Cardiac muscle cell (in vitro differentiated cells and primary cell): ENCODE results near the gene ASB9. TPM values are rescaled to one million over a fixed set of nuclear protein-coding genes. Genes with fewer than 3 reads are reported as not detected.

Experiments
- DNase-seq, 2 donors: peaks; one replicate each; pipeline versions ENCODE4 v3.0.0 to v3.0.0-alpha.2; 2010 to 2017; ENCODE audit warnings: low read depth in 1 of 2, low spot score in 1 of 2
- H3K27ac ChIP-seq: fragments of 200-600 bp; sonication (generic); 2 replicates; pipeline ENCODE4 v1.5.1; 2016
- H3K27me3 ChIP-seq: fragments of 200-600 bp; sonication (generic); 2 replicates; pipeline ENCODE4 v1.6.0; 2016; ENCODE audit warnings: control low read depth
- H3K36me3 ChIP-seq: fragments of 200-600 bp; sonication (generic); 2 replicates; pipeline ENCODE4 v1.5.1; 2016; ENCODE audit warnings: control low read depth
- H3K4me1 ChIP-seq: fragments of 200-600 bp; sonication (generic); 2 replicates; pipeline ENCODE4 v1.8.1; 2017; ENCODE audit warnings: low read depth, mild to moderate bottlenecking, mixed run types
- H3K4me3 ChIP-seq: fragments of 200-600 bp; sonication (generic); 2 replicates; pipeline ENCODE4 v1.5.1; 2016; ENCODE audit warnings: mild to moderate bottlenecking
- H3K9me3 ChIP-seq: fragments of 200-600 bp; sonication (generic); 2 replicates; pipeline ENCODE4 v1.5.1; 2017; ENCODE audit warnings: low read depth, mild to moderate bottlenecking, control low read depth
- CTCF ChIP-seq: IDR thresholded peaks from 2 replicates; pipeline ENCODE4 v1.5.1; 2012; ENCODE audit warnings: low read depth, mild to moderate bottlenecking, low read length
- polyA plus RNA-seq: library from polyadenylated mRNA; unstranded; fragments of >200 nt; fragmentation: Nextera tagmentation; extraction: Ambion mirVana; gene quantifications from 2 replicates; pipeline ENCODE4 v1.2.1, GENCODE V29; 2016
- total RNA-seq: library from RNA; depleted of rRNA; stranded (reverse); fragments of >200 nt; gene quantifications from 2 replicates; pipeline ENCODE4 v1.2.3, GENCODE V29; 2016

Gene ASB9
- total and polyA plus RNA-seq, 2 experiments from 2014 or later = 0.54 TPM; not detected in 1

GRCh38 chrX:15240414-15240813, 29.5 kb downstream of the ASB9 start:
- Histone ChIP-seq H3K27me3 (no peaks in the 10 kb centered on the region), H3K4me1 (no peaks in the 10 kb centered on the region), H3K4me3 (no peak overlapping the region), H3K27ac (no peak overlapping the region), H3K36me3 (no peaks in the 10 kb centered on the region), H3K9me3 (no peaks in the 10 kb centered on the region)
- no peak for DNase-seq
- TF ChIP-seq CTCF = no peak

- DNase-seq = no peak
Observed at GRCh38 chrX:15236146-15236545, 33.7 kb downstream of the ASB9 start.

GRCh38 chrX:15235001-15235400, 34.9 kb downstream of the ASB9 start:
- Histone ChIP-seq H3K4me1 (no peaks in the 10 kb centered on the region), H3K27ac (no peak overlapping the region), H3K36me3 (no peaks in the 10 kb centered on the region), H3K27me3 (no peaks in the 10 kb centered on the region), H3K4me3 (no peak overlapping the region), H3K9me3 (no peaks in the 10 kb centered on the region)
- no peak for TF ChIP-seq CTCF
- no peak for DNase-seq

More at GRCh38 chrX:15236146-15236545, 33.7 kb downstream of the ASB9 start:
- H3K4me1 ChIP-seq = no peaks in the 10 kb centered on the region
- no peak for TF ChIP-seq CTCF
- H3K27ac ChIP-seq = no peak overlapping the region
- no peaks in the 10 kb centered on the region for H3K9me3 ChIP-seq
- no peaks in the 10 kb centered on the region for H3K36me3 ChIP-seq
- H3K4me3 ChIP-seq = no peak overlapping the region
- H3K27me3 ChIP-seq = no peaks in the 10 kb centered on the region

GRCh38 chrX:15233416-15234015, 36.4 kb downstream of the ASB9 start:
- Histone ChIP-seq H3K4me1 (no peaks in the 10 kb centered on the region), H3K4me3 (no peak overlapping the region), H3K9me3 (no peaks in the 10 kb centered on the region), H3K36me3 (no peaks in the 10 kb centered on the region), H3K27me3 (no peaks in the 10 kb centered on the region), H3K27ac (no peak overlapping the region)
- no peak for TF ChIP-seq CTCF
- no peak for DNase-seq

- Histone ChIP-seq H3K4me1 (no peaks in the 10 kb centered on the region), H3K9me3 (no peaks in the 10 kb centered on the region), H3K27ac (no peak overlapping the region), H3K36me3 (no peaks in the 10 kb centered on the region), H3K4me3 (no peak overlapping the region), H3K27me3 (no peaks in the 10 kb centered on the region)
- no peak for TF ChIP-seq CTCF
- no peak for DNase-seq
Observed at GRCh38 chrX:15224747-15225146, 45.1 kb downstream of the ASB9 start.
